NCI-H187 treated with DMSO at 0.1 percent for 48 hours (cell line): ENCODE results near the gene SESN3.

Source experiments
- DNase-seq: peaks from one replicate; lab custom pipeline; 2025; lab: John Stamatoyannopoulos, UW

The SESN3 gene

DNA sequence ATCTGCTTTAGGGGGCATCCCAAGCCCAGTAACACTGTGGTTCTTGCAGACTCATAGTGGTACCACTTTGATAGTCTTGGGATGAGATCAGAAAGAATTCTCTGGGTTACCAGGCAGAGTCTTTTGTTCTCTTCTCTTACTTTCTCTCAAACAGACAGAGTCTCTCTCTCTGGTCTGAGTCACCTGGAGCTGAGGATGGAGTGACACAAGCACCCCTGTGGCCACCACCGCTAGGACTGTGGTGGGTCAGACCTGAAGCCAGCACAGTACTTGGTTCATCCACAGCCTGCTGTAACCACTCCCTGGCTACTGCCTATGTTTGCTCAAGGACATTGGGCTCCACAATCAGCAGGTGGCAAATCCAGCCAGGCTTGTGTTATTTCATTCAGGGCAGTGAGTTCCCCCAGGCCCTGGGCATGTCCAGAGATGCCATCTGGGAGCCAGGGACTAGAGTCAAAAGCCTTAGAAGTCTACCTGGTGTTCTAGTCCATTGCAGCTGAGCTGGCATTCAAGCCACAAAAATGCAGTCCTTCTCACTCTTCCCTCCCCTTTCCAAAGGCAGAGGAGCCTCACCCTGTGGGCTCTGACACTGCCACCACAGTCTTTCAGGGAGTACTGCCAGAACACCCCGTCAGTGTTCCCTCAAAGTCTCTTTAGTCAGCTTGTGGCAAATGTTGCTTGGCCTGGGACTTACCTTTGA is 111.5 kb downstream of the SESN3 start:
- DNase-seq: no peak

- no peak for DNase-seq
Measured at GRCh38 chr11:95115597-95115996, 115.4 kb downstream of the SESN3 start.
